Thoracic aorta (tissue), 2 donors: ENCODE data around the gene NRP2. TPM values are rescaled to one million over a fixed set of nuclear protein-coding genes. Genes with fewer than 3 reads are reported as not detected.
A peak's percentile ranks its signal among the peaks of the same experiment; 100 is the strongest.

ENCODE experiments used
- ATAC-seq: fragments of 150-250 bp; one replicate; pipeline ENCODE4 v1.8.0; 2017; ENCODE audit warnings: low read depth; ENCODE audit not compliant: insufficient number of reproducible peaks, low FRiP score
- DNase-seq: peaks from one replicate; pipeline ENCODE4 v3.0.0-alpha.2; 2020; ENCODE audit warnings: low spot score
- H3K27ac ChIP-seq, 2 donors: fragments of 200-600 bp; sonication (generic); 1 replicate in 1 of 2; 2 replicates in 1 of 2; pipeline ENCODE4 v1.5.1; 2016; ENCODE audit warnings: mild to moderate bottlenecking in 2 of 2, moderate library complexity in 2 of 2
- H3K27me3 ChIP-seq: fragments of 200-600 bp; sonication (generic); replicated peaks from 2 replicates; pipeline ENCODE4 v1.6.0; 2016; ENCODE audit warnings: mild to moderate bottlenecking; ENCODE audit not compliant: insufficient read depth
- H3K36me3 ChIP-seq: fragments of 200-600 bp; sonication (generic); one replicate; pipeline ENCODE4 v1.5.1; 2016
- H3K4me1 ChIP-seq, 2 donors: fragments of 200-600 bp; sonication (generic); 1 replicate in 1 of 2; 2 replicates in 1 of 2; pipeline versions ENCODE4 v1.5.1 to v1.6.0; 2016; ENCODE audit warnings: low read depth in 2 of 2, mild to moderate bottlenecking in 1 of 2; ENCODE audit not compliant: control insufficient read depth in 1 of 2
- H3K4me3 ChIP-seq: fragments of 200-600 bp; sonication (generic); 2 replicates; pipeline ENCODE4 v1.5.1; 2016; ENCODE audit warnings: mild to moderate bottlenecking
- H3K9me3 ChIP-seq: fragments of 200-600 bp; sonication (generic); 2 replicates; pipeline ENCODE4 v1.5.1; 2016
- CTCF ChIP-seq: fragments of 200-600 bp; sonication (generic); IDR thresholded peaks from one replicate; pipeline ENCODE4 v1.5.1; 2019; ENCODE audit warnings: antibody characterized with exemption
- total RNA-seq, 2 donors: library from RNA; depleted of rRNA; stranded (reverse); fragments of >200 nt; gene quantifications; one replicate each; pipeline versions ENCODE4 v1.1.0 to v1.2.3, GENCODE V29; 2016

The NRP2 gene
- total RNA-seq, 2 donors from 2014 or later: 73.5 to 75.1 TPM

GRCh38 chr2:205749078-205749477, 66.8 kb downstream of the NRP2 start:
- DNase-seq: no peak
- no peak overlapping the region for H3K27ac ChIP-seq
- TF ChIP-seq CTCF: no peak
- H3K27me3 ChIP-seq: no peaks in the 10 kb centered on the region
- no peaks in the 10 kb centered on the region for H3K9me3 ChIP-seq
- no peak for ATAC-seq
- H3K4me1 ChIP-seq: peaks cover 3 to 9% of the 10 kb centered on the region in 2 donors
- H3K36me3 ChIP-seq: no peaks in the 10 kb centered on the region
- H3K4me3 ChIP-seq: no peak overlapping the region

GRCh38 chr2:205750797-205751196, 68.5 kb downstream of the NRP2 start:
- no peak for TF ChIP-seq CTCF
- Histone ChIP-seq H3K9me3 (no peaks in the 10 kb centered on the region), H3K36me3 (no peaks in the 10 kb centered on the region), H3K4me1 (peaks cover 15 to 22% of the 10 kb centered on the region in 2 donors), H3K27ac (no peak overlapping the region), H3K27me3 (no peaks in the 10 kb centered on the region), H3K4me3 (no peak overlapping the region)
- no peak for DNase-seq
- ATAC-seq: no peak

GRCh38 chr2:205751569-205752031, 69.3 kb downstream of the NRP2 start:
- Histone ChIP-seq H3K27ac (peak overlapping the region; percentile 21 to 39), H3K27me3 (no peaks in the 10 kb centered on the region), H3K9me3 (no peaks in the 10 kb centered on the region), H3K36me3 (no peaks in the 10 kb centered on the region), H3K4me1 (peaks cover 21 to 30% of the 10 kb centered on the region in 2 donors), H3K4me3 (no peak overlapping the region)
- no peak for DNase-seq
- ATAC-seq: no peak
- no peak for TF ChIP-seq CTCF

- DNase-seq (no peak), ATAC-seq (no peak)
- no peaks in the 10 kb centered on the region for H3K27me3 ChIP-seq
- H3K36me3 ChIP-seq: no peaks in the 10 kb centered on the region
- no peaks in the 10 kb centered on the region for H3K9me3 ChIP-seq
- no peak overlapping the region for H3K4me3 ChIP-seq
- peak overlapping the region in 1 of 2 donors; percentile 39 for H3K27ac ChIP-seq
- peaks cover 24 to 37% of the 10 kb centered on the region in 2 donors for H3K4me1 ChIP-seq
- no peak for TF ChIP-seq CTCF
Measured at GRCh38 chr2:205752296-205752820, 70.1 kb downstream of the NRP2 start.

GRCh38 chr2:205752924-205753323, 70.6 kb downstream of the NRP2 start:
- Histone ChIP-seq H3K27me3 (no peaks in the 10 kb centered on the region), H3K36me3 (no peaks in the 10 kb centered on the region), H3K27ac (no peak overlapping the region), H3K4me1 (peaks cover 28 to 43% of the 10 kb centered on the region in 2 donors), H3K9me3 (no peaks in the 10 kb centered on the region), H3K4me3 (no peak overlapping the region)
- no peak for TF ChIP-seq CTCF
- no peak for ATAC-seq
- no peak for DNase-seq
